ENCODE measurements around the gene RAP1GAP. TPM values are rescaled to one million over a fixed set of nuclear protein-coding genes. Genes with fewer than 3 reads are reported as not detected.
A peak's percentile ranks its signal among the peaks of the same experiment; 100 is the strongest.

The RAP1GAP gene
- total RNA-seq, result under 1 TPM; 0.07 to 0.42 TPM
- total RNA-seq, result 0.23 to 0.46 reads per million in 2 donors

- peak within 1 kb of the TSS; percentile 82 for H3K4me3 Mint-ChIP-seq
- H3K4me1 Mint-ChIP-seq, result peaks cover 2% of the 10 kb centered on the region
- peak; percentile 80 for ATAC-seq
- no peaks in the 10 kb centered on the region for H3K36me3 Mint-ChIP-seq (ENCODE audit: low read depth)
- peaks cover 24% of the 10 kb centered on the region for H3K27me3 Mint-ChIP-seq
- peak in 1 of 3 donors; percentile 21 for DNase-seq
- no peaks in the 10 kb centered on the region for H3K9me3 ChIP-seq (ENCODE audit: control insufficient read depth, low read length, poor library complexity, severe bottlenecking)
- H3K27ac Mint-ChIP-seq, result no peak within 1 kb of the TSS
These were observed at the start of gene RAP1GAP for GRCh38 chr1:21669258-21670058. Gene RAP1GAP (minus strand): TSS chr1:21669357. CDS start chr1:21620032, 49,325 bp downstream.

GRCh38 chr1:21716169-21716568, 47.0 kb upstream of the RAP1GAP start:
- no peak for ATAC-seq
- Mint-ChIP-seq H3K4me3 (no peak overlapping the region), H3K36me3 (ENCODE audit: low read depth) (peaks cover 11% of the 10 kb centered on the region), H3K27me3 (no peaks in the 10 kb centered on the region), H3K4me1 (peaks cover 13% of the 10 kb centered on the region), H3K27ac (peak overlapping the region; percentile 43)
- DNase-seq, result no peak
- H3K9me3 ChIP-seq (ENCODE audit: control insufficient read depth, low read length, poor library complexity, severe bottlenecking), result no peaks in the 10 kb centered on the region

GRCh38 chr1:21707891-21708290, 38.7 kb upstream of the RAP1GAP start:
- Mint-ChIP-seq H3K27ac (no peak overlapping the region), H3K27me3 (no peaks in the 10 kb centered on the region), H3K4me1 (peaks cover 11% of the 10 kb centered on the region), H3K36me3 (ENCODE audit: low read depth) (peaks cover 9% of the 10 kb centered on the region), H3K4me3 (no peak overlapping the region)
- H3K9me3 ChIP-seq (ENCODE audit: control insufficient read depth, low read length, poor library complexity, severe bottlenecking), result no peaks in the 10 kb centered on the region
- no peak for ATAC-seq
- no peak for DNase-seq

- Mint-ChIP-seq H3K36me3 (ENCODE audit: low read depth) (peaks cover 8% of the 10 kb centered on the region), H3K27ac (no peak overlapping the region), H3K4me3 (no peak overlapping the region)
These were observed 38.1 kb upstream of the RAP1GAP start for GRCh38 chr1:21707086-21707840.

GRCh38 chr1:21706151-21706835, 37.1 kb upstream of the RAP1GAP start:
- Mint-ChIP-seq H3K27ac (no peak overlapping the region), H3K4me1 (peaks cover 6% of the 10 kb centered on the region), H3K4me3 (no peak overlapping the region), H3K36me3 (ENCODE audit: low read depth) (peaks cover 8% of the 10 kb centered on the region), H3K27me3 (no peaks in the 10 kb centered on the region)
- ATAC-seq (no peak), DNase-seq (no peak)
- no peaks in the 10 kb centered on the region for H3K9me3 ChIP-seq (ENCODE audit: control insufficient read depth, low read length, poor library complexity, severe bottlenecking)

More at GRCh38 chr1:21707086-21707840, 38.1 kb upstream of the RAP1GAP start:
- ATAC-seq (no peak), DNase-seq (no peak)
- peaks cover 9% of the 10 kb centered on the region for H3K4me1 Mint-ChIP-seq
- H3K27me3 Mint-ChIP-seq, result no peaks in the 10 kb centered on the region
- H3K9me3 ChIP-seq (ENCODE audit: control insufficient read depth, low read length, poor library complexity, severe bottlenecking), result no peaks in the 10 kb centered on the region

- ATAC-seq, result no peak
- no peak overlapping the region for H3K4me3 Mint-ChIP-seq
- peak overlapping the region; percentile 6 for H3K27ac Mint-ChIP-seq
- H3K27me3 Mint-ChIP-seq, result no peaks in the 10 kb centered on the region
- H3K9me3 ChIP-seq (ENCODE audit: control insufficient read depth, low read length, poor library complexity, severe bottlenecking), result no peaks in the 10 kb centered on the region
- no peak for DNase-seq
- H3K4me1 Mint-ChIP-seq, result peaks cover 5% of the 10 kb centered on the region
- H3K36me3 Mint-ChIP-seq (ENCODE audit: low read depth), result peaks cover 8% of the 10 kb centered on the region
These were observed 36.3 kb upstream of the RAP1GAP start for GRCh38 chr1:21705303-21705980.

GRCh38 chr1:21704145-21704544, 35.0 kb upstream of the RAP1GAP start:
- Mint-ChIP-seq H3K27ac (no peak overlapping the region), H3K27me3 (no peaks in the 10 kb centered on the region), H3K36me3 (ENCODE audit: low read depth) (peaks cover 8% of the 10 kb centered on the region), H3K4me1 (peaks cover 5% of the 10 kb centered on the region), H3K4me3 (no peak overlapping the region)
- no peaks in the 10 kb centered on the region for H3K9me3 ChIP-seq (ENCODE audit: control insufficient read depth, low read length, poor library complexity, severe bottlenecking)
- ATAC-seq (no peak), DNase-seq (no peak)

- no peak for ATAC-seq
- Mint-ChIP-seq H3K4me3 (no peak overlapping the region), H3K27ac (peak overlapping the region; percentile 16), H3K36me3 (ENCODE audit: low read depth) (peaks cover 8% of the 10 kb centered on the region), H3K4me1 (peaks cover 5% of the 10 kb centered on the region), H3K27me3 (no peaks in the 10 kb centered on the region)
- no peaks in the 10 kb centered on the region for H3K9me3 ChIP-seq (ENCODE audit: control insufficient read depth, low read length, poor library complexity, severe bottlenecking)
- DNase-seq, result no peak
These were observed 34.3 kb upstream of the RAP1GAP start for GRCh38 chr1:21703318-21703963.

GRCh38 chr1:21702780-21703179, 33.6 kb upstream of the RAP1GAP start:
- DNase-seq (no peak), ATAC-seq (no peak)
- peaks cover 8% of the 10 kb centered on the region for H3K36me3 Mint-ChIP-seq (ENCODE audit: low read depth)
- H3K27ac Mint-ChIP-seq, result peak overlapping the region; percentile 16
- H3K4me3 Mint-ChIP-seq, result no peak overlapping the region
- H3K4me1 Mint-ChIP-seq, result peaks cover 5% of the 10 kb centered on the region
- no peaks in the 10 kb centered on the region for H3K27me3 Mint-ChIP-seq
- no peaks in the 10 kb centered on the region for H3K9me3 ChIP-seq (ENCODE audit: control insufficient read depth, low read length, poor library complexity, severe bottlenecking)

GRCh38 chr1:21701401-21701800, 32.2 kb upstream of the RAP1GAP start:
- DNase-seq (no peak), ATAC-seq (no peak)
- Mint-ChIP-seq H3K27me3 (no peaks in the 10 kb centered on the region), H3K4me3 (no peak overlapping the region), H3K27ac (no peak overlapping the region), H3K36me3 (ENCODE audit: low read depth) (peaks cover 8% of the 10 kb centered on the region), H3K4me1 (peaks cover 5% of the 10 kb centered on the region)
- H3K9me3 ChIP-seq (ENCODE audit: control insufficient read depth, low read length, poor library complexity, severe bottlenecking), result no peaks in the 10 kb centered on the region

- no peak overlapping the region for H3K4me3 Mint-ChIP-seq
- no peak for ATAC-seq
- H3K27me3 Mint-ChIP-seq, result no peaks in the 10 kb centered on the region
- H3K27ac Mint-ChIP-seq, result no peak overlapping the region
- H3K9me3 ChIP-seq (ENCODE audit: control insufficient read depth, low read length, poor library complexity, severe bottlenecking), result no peaks in the 10 kb centered on the region
- H3K4me1 Mint-ChIP-seq, result peaks cover 5% of the 10 kb centered on the region
- peaks cover 8% of the 10 kb centered on the region for H3K36me3 Mint-ChIP-seq (ENCODE audit: low read depth)
- DNase-seq, result no peak
These were observed 30.9 kb upstream of the RAP1GAP start for GRCh38 chr1:21700094-21700493.

- no peaks in the 10 kb centered on the region for H3K4me1 Mint-ChIP-seq
- no peak overlapping the region for H3K4me3 Mint-ChIP-seq
- no peak overlapping the region for H3K27ac Mint-ChIP-seq
- DNase-seq (no peak), ATAC-seq (no peak)
- H3K27me3 Mint-ChIP-seq, result no peaks in the 10 kb centered on the region
- H3K9me3 ChIP-seq (ENCODE audit: control insufficient read depth, low read length, poor library complexity, severe bottlenecking), result no peaks in the 10 kb centered on the region
- H3K36me3 Mint-ChIP-seq (ENCODE audit: low read depth), result peaks cover 4% of the 10 kb centered on the region
These were observed 27.8 kb upstream of the RAP1GAP start for GRCh38 chr1:21696931-21697330.

All from T-helper 17 cell (primary cell).